Spleen (tissue), 11 donors: ENCODE measurements around the gene GRID2. TPM values are rescaled to one million over a fixed set of nuclear protein-coding genes. Genes with fewer than 3 reads are reported as not detected.

Experiments
- DNase-seq: peaks from one replicate; pipeline ENCODE4 v3.0.0-alpha.2; 2020
- H3K27ac ChIP-seq, 8 donors: fragments of 200-600 bp; sonication (generic) in 7 of 8; 1 replicate in 4 of 8; 2 replicates in 4 of 8; pipeline versions ENCODE4 v1.5.0 to v1.8.0; 2016 to 2021; ENCODE audit warnings: inconsistent platforms in 4 of 8, mild to moderate bottlenecking in 4 of 8, moderate library complexity in 1 of 8
- H3K27me3 ChIP-seq, 7 donors: fragments of 200-600 bp; sonication (generic) in 6 of 7; replicated peaks in 1 of 7; 1 replicate in 4 of 7; 2 replicates in 3 of 7; pipeline versions ENCODE4 v1.5.0 to v1.8.0; 2016 to 2021; ENCODE audit warnings: inconsistent platforms in 3 of 7, mild to moderate bottlenecking in 1 of 7
- H3K36me3 ChIP-seq, 6 donors: fragments of 200-600 bp; sonication (generic) in 5 of 6; 1 replicate in 4 of 6; 2 replicates in 2 of 6; pipeline versions ENCODE4 v1.5.0 to v1.8.0; 2016 to 2021; ENCODE audit warnings: inconsistent platforms in 2 of 6
- H3K4me1 ChIP-seq, 6 donors: fragments of 200-600 bp; sonication (generic) in 5 of 6; 1 replicate in 3 of 6; 2 replicates in 3 of 6; pipeline versions ENCODE4 v1.5.0 to v1.8.0; 2016 to 2021; ENCODE audit warnings: inconsistent platforms in 3 of 6
- H3K4me3 ChIP-seq, 8 donors: fragments of 200-600 bp; sonication (generic) in 7 of 8; 1 replicate in 4 of 8; 2 replicates in 4 of 8; pipeline versions ENCODE4 v1.5.0 to v1.8.0; 2016 to 2021; ENCODE audit warnings: inconsistent platforms in 4 of 8, mild to moderate bottlenecking in 4 of 8, moderate library complexity in 2 of 8
- H3K9me3 ChIP-seq, 8 donors: fragments of 200-600 bp; sonication (generic) in 7 of 8; 1 replicate in 4 of 8; 2 replicates in 4 of 8; pipeline versions ENCODE4 v1.5.0 to v1.8.0; 2016 to 2021; ENCODE audit warnings: inconsistent platforms in 4 of 8
- CTCF ChIP-seq, 11 experiments: fragments of 200-600 bp in 7 of 11; fragments of 450-650 bp in 4 of 11; sonication (generic) in 4 of 11; IDR thresholded peaks in 8 of 11; conservative IDR thresholded peaks in 3 of 11; 1 replicate in 7 of 11; 2 replicates in 4 of 11; pipeline versions ENCODE4 v1.4.0 to v1.8.0; 2016 to 2021; ENCODE audit warnings: antibody characterized with exemption in 11 of 11, inconsistent platforms in 4 of 11, mild to moderate bottlenecking in 1 of 11
- POLR2A ChIP-seq, 3 donors: fragments of 450-650 bp; IDR thresholded peaks; one replicate each; pipeline ENCODE4 v1.5.1; 2017; ENCODE audit warnings: antibody characterized with exemption in 3 of 3, mild to moderate bottlenecking in 1 of 3
- POLR2AphosphoS5 ChIP-seq, 3 donors: sonication (generic); formaldehyde crosslinking; IDR thresholded peaks; one replicate each; pipeline ENCODE4 v1.5.1; 2017; ENCODE audit warnings: antibody characterized with exemption in 3 of 3
- WGBS, 5 donors: extraction: QIAGEN DNeasy Blood & Tissue Kit in 3 of 5; methylation state at CpG; one replicate each; pipeline versions ENCODE4 v1.1.5 to v1.1.7; 2013 to 2018; 5-methylcytosine and 5-hydroxymethylcytosine counted together
- intact Hi-C: fragments of 100-400 bp; cut with DNase I; formaldehyde crosslinking; loops from one replicate; pipeline ENCODE4 v1.15.0; 2023; ENCODE audit warnings: low total_unique reads
- polyA plus RNA-seq, 3 donors: library from polyadenylated mRNA; stranded (reverse); fragments of 200-250 nt; gene quantifications; one replicate each; pipeline ENCODE4 v1.2.1, GENCODE V29; 2013
- total RNA-seq, 7 donors: library from RNA; depleted of rRNA in 3 of 7; stranded (reverse); fragments of >200 nt in 3 of 7; fragmentation: NEBNext Ultra II Directional in 4 of 7; extraction: Animal tissue kit (Norgen Biotek cat#: 25700) in 4 of 7; gene quantifications; one replicate each; pipeline versions ENCODE4 v1.1.0 to v1.2.1, GENCODE V29; 2016 to 2021
- donor health status: healthy with polysubstance abuse.
- donor health status: DM: no; HTN: no; CAD: no; lungs with moderate emphysema.
- donor health status: DM: no; HTN: no; CAD: no.
- donor health status: Bipolar disorder and iron deficiency.
- donor health status: healthy.
- donor health status: DM: no; HTN: no; CAD: no.
- donor health status: DM: yes; HTN: yes; CAD: no.

Gene GRID2
- total and polyA plus RNA-seq, 10 donors = 0.03 to 0.92 (median 0.22) TPM; not detected in 4

- H3K27me3 ChIP-seq = no peaks in the 10 kb centered on the region
- WGBS, 5 donors = 78 to 89% (median 82%) methylated on average over 2 of the region's 2 CpGs
- no peak for DNase-seq
- intact Hi-C loops = no loop called here
- no peak overlapping the region for H3K4me3 ChIP-seq
- H3K27ac ChIP-seq = no peak overlapping the region
- H3K4me1 ChIP-seq = no peaks in the 10 kb centered on the region
- TF ChIP-seq POLR2A (IDR thresholded peaks at IDR 0.05) (no peak), CTCF (IDR thresholded peaks at IDR 0.05 in 8 of 11, conservative IDR thresholded peaks at IDR 0.05 in 3 of 11) (no peak), POLR2AphosphoS5 (IDR thresholded peaks at IDR 0.05) (no peak)
- peaks cover 0 to 3% (median 0%) of the 10 kb centered on the region in 8 donors for H3K9me3 ChIP-seq
- H3K36me3 ChIP-seq = no peaks in the 10 kb centered on the region
Observed at GRCh38 chr4:92646826-92647225, 343.1 kb downstream of the GRID2 start.

GRCh38 chr4:92651536-92651935 is 347.8 kb downstream of the GRID2 start:
- no peak overlapping the region for H3K4me3 ChIP-seq
- H3K27ac ChIP-seq = no peak overlapping the region

GRCh38 chr4:92654084-92654483 is 350.3 kb downstream of the GRID2 start:
- H3K9me3 ChIP-seq = peaks cover 0 to 3% (median 0%) of the 10 kb centered on the region in 8 donors
- H3K27ac ChIP-seq = no peak overlapping the region

More at GRCh38 chr4:92651536-92651935, 347.8 kb downstream of the GRID2 start:
- Histone ChIP-seq H3K27me3 (no peaks in the 10 kb centered on the region), H3K4me1 (no peaks in the 10 kb centered on the region), H3K36me3 (no peaks in the 10 kb centered on the region), H3K9me3 (peaks cover 0 to 3% (median 0%) of the 10 kb centered on the region in 8 donors)
- DNase-seq = no peak
- intact Hi-C loops = no loop called here
- TF ChIP-seq CTCF (IDR thresholded peaks at IDR 0.05 in 8 of 11, conservative IDR thresholded peaks at IDR 0.05 in 3 of 11) (no peak), POLR2A (IDR thresholded peaks at IDR 0.05) (no peak), POLR2AphosphoS5 (IDR thresholded peaks at IDR 0.05) (no peak)

GRCh38 chr4:92657695-92658094 is 353.9 kb downstream of the GRID2 start:
- TF ChIP-seq POLR2AphosphoS5 (IDR thresholded peaks at IDR 0.05) (no peak), CTCF (IDR thresholded peaks at IDR 0.05 in 8 of 11, conservative IDR thresholded peaks at IDR 0.05 in 3 of 11) (no peak), POLR2A (IDR thresholded peaks at IDR 0.05) (no peak)
- Histone ChIP-seq H3K9me3 (no peaks in the 10 kb centered on the region), H3K4me1 (no peaks in the 10 kb centered on the region), H3K36me3 (no peaks in the 10 kb centered on the region), H3K27me3 (no peaks in the 10 kb centered on the region), H3K4me3 (no peak overlapping the region), H3K27ac (no peak overlapping the region)
- intact Hi-C loops = no loop called here
- no peak for DNase-seq

More at GRCh38 chr4:92654084-92654483, 350.3 kb downstream of the GRID2 start:
- Histone ChIP-seq H3K4me1 (no peaks in the 10 kb centered on the region), H3K4me3 (no peak overlapping the region), H3K36me3 (no peaks in the 10 kb centered on the region), H3K27me3 (no peaks in the 10 kb centered on the region)
- no peak for DNase-seq
- TF ChIP-seq CTCF (IDR thresholded peaks at IDR 0.05 in 8 of 11, conservative IDR thresholded peaks at IDR 0.05 in 3 of 11) (no peak), POLR2A (IDR thresholded peaks at IDR 0.05) (no peak), POLR2AphosphoS5 (IDR thresholded peaks at IDR 0.05) (no peak)
- intact Hi-C loops = no loop called here
